ENCODE data around the gene AP1G2.

GRCh38 chr14:23559926-23560520 lies 7.6 kb downstream of the AP1G2 start:
- TF ChIP-seq, protein P1, sequence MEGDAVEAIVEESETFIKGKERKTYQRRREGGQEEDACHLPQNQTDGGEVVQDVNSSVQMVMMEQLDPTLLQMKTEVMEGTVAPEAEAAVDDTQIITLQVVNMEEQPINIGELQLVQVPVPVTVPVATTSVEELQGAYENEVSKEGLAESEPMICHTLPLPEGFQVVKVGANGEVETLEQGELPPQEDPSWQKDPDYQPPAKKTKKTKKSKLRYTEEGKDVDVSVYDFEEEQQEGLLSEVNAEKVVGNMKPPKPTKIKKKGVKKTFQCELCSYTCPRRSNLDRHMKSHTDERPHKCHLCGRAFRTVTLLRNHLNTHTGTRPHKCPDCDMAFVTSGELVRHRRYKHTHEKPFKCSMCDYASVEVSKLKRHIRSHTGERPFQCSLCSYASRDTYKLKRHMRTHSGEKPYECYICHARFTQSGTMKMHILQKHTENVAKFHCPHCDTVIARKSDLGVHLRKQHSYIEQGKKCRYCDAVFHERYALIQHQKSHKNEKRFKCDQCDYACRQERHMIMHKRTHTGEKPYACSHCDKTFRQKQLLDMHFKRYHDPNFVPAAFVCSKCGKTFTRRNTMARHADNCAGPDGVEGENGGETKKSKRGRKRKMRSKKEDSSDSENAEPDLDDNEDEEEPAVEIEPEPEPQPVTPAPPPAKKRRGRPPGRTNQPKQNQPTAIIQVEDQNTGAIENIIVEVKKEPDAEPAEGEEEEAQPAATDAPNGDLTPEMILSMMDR (IDR thresholded peaks at IDR 0.05) = no peak
- TF ChIP-seq ZFX (IDR thresholded peaks at IDR 0.05; ENCODE audit: borderline replicate concordance) = no peak

All from 22Rv1 (cell line).